Lower leg skin (tissue), 4 donors: ENCODE measurements around the gene RPTOR. TPM values are rescaled to one million over a fixed set of nuclear protein-coding genes. Genes with fewer than 3 reads are reported as not detected.

ENCODE experiments used
- DNase-seq, 2 donors: peaks; one replicate each; pipeline ENCODE4 v3.0.0-alpha.2; 2019; ENCODE audit warnings: low spot score in 2 of 2
- H3K4me3 ChIP-seq: fragments of 200-600 bp; sonication (generic); 2 replicates; pipeline ENCODE4 v1.5.1; 2017; ENCODE audit warnings: mild to moderate bottlenecking, low read depth; ENCODE audit not compliant: poor library complexity, severe bottlenecking
- POLR2A ChIP-seq, 2 donors: fragments of 450-650 bp; IDR thresholded peaks; one replicate each; pipeline ENCODE4 v1.6.1; 2016 to 2017; ENCODE audit warnings: antibody characterized with exemption in 2 of 2, mild to moderate bottlenecking in 1 of 2, moderate library complexity in 1 of 2
- WGBS, 2 donors: methylation state at CpG; one replicate each; pipeline ENCODE4 v1.1.5; 2018; 5-methylcytosine and 5-hydroxymethylcytosine counted together
- intact Hi-C: fragments of 100-400 bp; cut with DNase I; formaldehyde crosslinking; loops from one replicate; pipeline ENCODE4 v1.15.0; 2023; ENCODE audit warnings: low total_unique reads
- total RNA-seq, 4 donors: library from RNA; depleted of rRNA; stranded (reverse); fragments of >200 nt; gene quantifications; one replicate each; pipeline ENCODE4 v1.1.0, GENCODE V29; 2016
- TF ChIP-seq, protein P1 (sequence below), 3 donors: fragments of 450-650 bp; IDR thresholded peaks; one replicate each; pipeline ENCODE4 v1.5.1; 2016; ENCODE audit warnings: antibody characterized with exemption in 3 of 3, mild to moderate bottlenecking in 3 of 3, moderate library complexity in 2 of 3

RPTOR gene
- total RNA-seq, 4 donors from 2014 or later, result 30.7 to 68.2 (median 39.8) TPM

DNA sequence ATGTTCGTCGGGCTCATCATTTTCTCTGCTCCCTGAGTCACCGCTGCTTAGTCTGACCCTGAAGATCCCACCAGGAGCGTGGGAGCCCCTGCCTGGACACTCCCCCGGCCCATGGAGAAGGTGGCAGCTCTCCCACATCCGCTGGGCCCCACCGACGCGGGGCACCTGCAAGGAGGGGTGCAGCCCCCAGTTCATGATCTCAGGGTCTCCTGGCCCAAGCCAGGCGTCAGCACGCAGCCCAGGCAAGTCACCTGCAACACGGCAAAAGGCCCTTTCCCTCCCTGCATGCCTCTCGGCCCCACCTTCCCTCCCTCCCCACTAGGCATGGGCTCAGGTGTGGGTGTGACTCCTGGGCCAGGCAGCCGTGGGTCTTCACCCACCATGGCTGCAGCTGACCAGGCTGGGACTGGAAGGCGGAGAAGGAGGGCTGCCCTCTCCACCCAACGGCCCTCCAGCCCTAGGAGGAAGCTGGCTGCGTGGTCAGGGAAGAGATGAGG lies 437.3 kb downstream of the RPTOR start:
- TF ChIP-seq, protein P1, sequence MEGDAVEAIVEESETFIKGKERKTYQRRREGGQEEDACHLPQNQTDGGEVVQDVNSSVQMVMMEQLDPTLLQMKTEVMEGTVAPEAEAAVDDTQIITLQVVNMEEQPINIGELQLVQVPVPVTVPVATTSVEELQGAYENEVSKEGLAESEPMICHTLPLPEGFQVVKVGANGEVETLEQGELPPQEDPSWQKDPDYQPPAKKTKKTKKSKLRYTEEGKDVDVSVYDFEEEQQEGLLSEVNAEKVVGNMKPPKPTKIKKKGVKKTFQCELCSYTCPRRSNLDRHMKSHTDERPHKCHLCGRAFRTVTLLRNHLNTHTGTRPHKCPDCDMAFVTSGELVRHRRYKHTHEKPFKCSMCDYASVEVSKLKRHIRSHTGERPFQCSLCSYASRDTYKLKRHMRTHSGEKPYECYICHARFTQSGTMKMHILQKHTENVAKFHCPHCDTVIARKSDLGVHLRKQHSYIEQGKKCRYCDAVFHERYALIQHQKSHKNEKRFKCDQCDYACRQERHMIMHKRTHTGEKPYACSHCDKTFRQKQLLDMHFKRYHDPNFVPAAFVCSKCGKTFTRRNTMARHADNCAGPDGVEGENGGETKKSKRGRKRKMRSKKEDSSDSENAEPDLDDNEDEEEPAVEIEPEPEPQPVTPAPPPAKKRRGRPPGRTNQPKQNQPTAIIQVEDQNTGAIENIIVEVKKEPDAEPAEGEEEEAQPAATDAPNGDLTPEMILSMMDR (IDR thresholded peaks at IDR 0.05), result no peak
- TF ChIP-seq POLR2A (IDR thresholded peaks at IDR 0.05), result no peak
- 55 to 72% methylated on average over 13 to 16 of the region's 17 CpGs for WGBS, 2 donors
- DNase-seq, result no peak
- intact Hi-C loops, result no loop called here
- H3K4me3 ChIP-seq, result no peak overlapping the region

DNA sequence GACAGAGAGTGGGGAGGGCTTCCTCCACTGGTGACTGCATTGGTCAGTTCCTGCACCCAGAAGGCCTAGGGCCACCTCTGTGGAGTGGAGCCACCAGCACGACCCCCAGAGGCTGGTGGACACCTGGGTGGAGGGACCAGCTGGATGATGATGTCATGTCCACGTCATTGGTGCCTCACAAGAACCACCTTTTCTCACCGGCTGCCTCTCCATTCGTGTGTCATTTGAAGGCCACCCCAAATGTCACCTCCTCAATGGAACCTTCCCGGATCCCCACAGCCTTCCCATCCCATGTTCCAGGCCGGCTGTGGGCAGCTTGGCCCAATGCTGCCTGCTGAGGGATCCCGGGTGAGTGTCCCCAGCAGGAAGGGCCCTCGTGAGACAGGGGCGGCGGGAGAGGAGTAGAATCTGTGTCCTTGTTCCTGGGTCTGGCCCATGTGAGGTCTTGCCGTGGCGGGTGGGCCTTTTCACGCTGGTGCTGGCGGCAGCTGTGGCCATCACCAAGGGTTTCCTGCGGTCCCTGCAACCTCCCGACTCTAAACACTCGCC lies 437.9 kb downstream of the RPTOR start:
- WGBS, 2 donors, result 85 to 86% methylated on average over 17 of the region's 17 CpGs
- TF ChIP-seq POLR2A (IDR thresholded peaks at IDR 0.05), result no peak
- TF ChIP-seq, protein P1 (IDR thresholded peaks at IDR 0.05), result no peak
- intact Hi-C loops, result no loop called here

DNA sequence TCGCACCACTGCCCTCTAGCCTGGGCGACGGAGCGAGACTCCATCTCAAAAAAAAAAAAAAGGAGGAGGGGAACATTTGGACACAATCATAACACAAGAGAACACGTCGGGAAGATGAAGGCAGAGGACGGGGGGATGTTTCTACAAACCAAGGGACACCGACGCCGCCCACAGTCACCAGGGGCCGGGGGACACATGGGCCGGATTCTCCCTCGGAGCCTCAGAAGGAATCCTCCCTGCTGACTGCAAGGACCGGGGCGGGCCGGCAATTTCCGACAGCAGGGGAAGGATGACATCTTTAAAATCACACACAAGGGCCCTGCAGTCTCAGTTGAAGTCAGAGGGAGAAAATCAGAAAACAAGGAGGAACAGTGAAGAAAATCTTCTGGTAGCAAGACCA lies 438.9 kb downstream of the RPTOR start:
- TF ChIP-seq, protein P1 (IDR thresholded peaks at IDR 0.05), result no peak
- no peak for TF ChIP-seq POLR2A (IDR thresholded peaks at IDR 0.05)
- no peak for DNase-seq
- intact Hi-C loops, result no loop called here
- no peak overlapping the region for H3K4me3 ChIP-seq
- WGBS, 2 donors, result 85 to 90% methylated on average over 17 of the region's 17 CpGs

More for the DNA sequence above, 437.9 kb downstream of the RPTOR start:
- DNase-seq, result no peak
- H3K4me3 ChIP-seq, result no peak overlapping the region

GRCh38 chr17:80984749-80985148 lies 440.1 kb downstream of the RPTOR start:
- H3K4me3 ChIP-seq, result no peak overlapping the region
- 63 to 65% methylated on average over 6 to 7 of the region's 7 CpGs for WGBS, 2 donors
- TF ChIP-seq, protein P1 (IDR thresholded peaks at IDR 0.05), result no peak
- no peak for TF ChIP-seq POLR2A (IDR thresholded peaks at IDR 0.05)
- DNase-seq, result peak in 1 of 2 donors; percentile 46
- intact Hi-C loops, result loop anchor here (2.0 kb wide), 1 partner anchor 560 kb away; no protein-coding TSS in a partner anchor

GRCh38 chr17:80986046-80986445 lies 441.4 kb downstream of the RPTOR start:
- intact Hi-C loops, result no loop called here
- 87 to 89% methylated on average over 7 of the region's 7 CpGs for WGBS, 2 donors

More at GRCh38 chr17:80986046-80986445, 441.4 kb downstream of the RPTOR start:
- no peak for DNase-seq
- TF ChIP-seq POLR2A (IDR thresholded peaks at IDR 0.05), result no peak
- TF ChIP-seq, protein P1 (IDR thresholded peaks at IDR 0.05), result no peak
- H3K4me3 ChIP-seq, result no peak overlapping the region
